Measurements from ENCODE around the gene NEGR1. TPM values are rescaled to one million over a fixed set of nuclear protein-coding genes. Genes with fewer than 3 reads are reported as not detected.

NEGR1 gene
- total RNA-seq, 1 experiment from 2014 or later: 0.05 TPM

- no peaks in the 10 kb centered on the region for H3K9me2 ChIP-seq (ENCODE audit: insufficient read depth)
- H4K20me1 ChIP-seq (ENCODE audit: insufficient read depth): no peaks in the 10 kb centered on the region
- H3K4me2 ChIP-seq (ENCODE audit: low read length): no peak overlapping the region
- H3K4me1 ChIP-seq (ENCODE audit: control insufficient read depth in 1 of 2, insufficient read depth in 2 of 2, low read length in 2 of 2): no peaks in the 10 kb centered on the region
- H3K9me3 ChIP-seq (ENCODE audit: control insufficient read depth in 1 of 2, insufficient read depth in 1 of 2, low read depth in 1 of 2, low read length in 2 of 2): peaks cover 6 to 15% of the 10 kb centered on the region in 2 experiments; a peak in 2 of 4 replicates
- H2AFZ ChIP-seq (ENCODE audit: low read depth, low read length, poor library complexity, severe bottlenecking): no peak overlapping the region
- H3K27ac ChIP-seq (ENCODE audit: low read depth, low read length): no peak overlapping the region
- H3K27me3 ChIP-seq (ENCODE audit: insufficient read depth, low read length): no peaks in the 10 kb centered on the region
- CTCF ChIA-PET: no interaction called here
- TF ChIP-seq CEBPB (IDR thresholded peaks at IDR 0.05; ENCODE audit: low read depth) (no peak), EGR1 (IDR thresholded peaks at IDR 0.05; ENCODE audit: low read depth) (no peak), ELF1 (IDR thresholded peaks at IDR 0.05; ENCODE audit: borderline replicate concordance, low read depth) (no peak), CTCF (IDR thresholded peaks at IDR 0.05 in 2 of 3, conservative IDR thresholded peaks at IDR 0.05 in 1 of 3; ENCODE audit: borderline replicate concordance in 1 of 3, insufficient read depth in 1 of 3, low read depth in 2 of 3, low read length in 2 of 3) (no peak), ZBTB33 (IDR thresholded peaks at IDR 0.05; ENCODE audit: extremely low read depth, insufficient replicate concordance, low read length) (no peak), SP1 (IDR thresholded peaks at IDR 0.05; ENCODE audit: low read depth) (no peak)
- ATAC-seq: no peak
- H3K9ac ChIP-seq (ENCODE audit: low read length): no peak overlapping the region
- H3K36me3 ChIP-seq (ENCODE audit: control insufficient read depth in 1 of 2, insufficient read depth in 2 of 2, low read length in 2 of 2): no peaks in the 10 kb centered on the region
- H3K79me2 ChIP-seq (ENCODE audit: insufficient read depth, low read length): no peaks in the 10 kb centered on the region
- RAD21 ChIA-PET (ENCODE audit: low non-redundant PET in 1 of 2, low total read pairs in 2 of 2, uncharacterized antibody in 2 of 2, unreplicated experiment in 2 of 2): no interaction called here
- intact Hi-C loops (cut with micrococcal nuclease): no loop called here
- BruUV-seq (replicated peaks): no TSS peak
- POLR2A ChIA-PET: no interaction called here
- no peak for DNase-seq (ENCODE audit: low read depth, low spot score)
- H3K4me3 ChIP-seq (replicated peaks in 1 of 2; ENCODE audit: low read depth in 1 of 2, low read length in 2 of 2): no peak overlapping the region
Observed at GRCh38 chr1:71921204-71921603, 361.1 kb downstream of the NEGR1 start.
